ENCODE results near the gene SELENOI.
"Not testable (repeated sequence)": the region's sequence is repeated elsewhere in the genome, so short reads cannot be mapped to it uniquely, and the experiment has no call there.

The SELENOI gene

GRCh38 chr2:26359886-26360473 is 14.0 kb downstream of the SELENOI start:
- no peak for DNase-seq

GRCh38 chr2:26363323-26363722 is 17.4 kb downstream of the SELENOI start:
- DNase-seq = peak; percentile 38

DNA sequence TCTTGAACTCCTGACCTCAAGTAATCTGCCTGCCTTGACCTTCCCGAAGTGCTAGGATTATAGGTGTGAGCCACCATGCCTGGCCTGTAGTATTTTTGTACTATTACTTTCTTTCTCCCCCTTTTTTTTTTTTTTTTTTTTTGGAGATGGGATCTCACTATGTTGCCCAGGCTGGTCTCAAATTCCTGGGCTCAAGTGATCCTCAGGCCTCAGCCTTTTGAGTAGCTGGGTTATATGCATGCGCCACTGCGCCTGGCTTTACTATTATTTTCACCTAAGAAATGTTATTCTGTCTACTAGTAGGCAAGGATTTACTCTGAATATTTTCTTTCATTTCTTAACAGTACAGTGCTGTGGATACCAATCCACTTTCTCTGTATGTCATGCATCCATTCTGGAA is 18.0 kb downstream of the SELENOI start:
- DNase-seq = no peak

GRCh38 chr2:26364669-26365068 is 18.7 kb downstream of the SELENOI start:
- DNase-seq = no peak

DNA sequence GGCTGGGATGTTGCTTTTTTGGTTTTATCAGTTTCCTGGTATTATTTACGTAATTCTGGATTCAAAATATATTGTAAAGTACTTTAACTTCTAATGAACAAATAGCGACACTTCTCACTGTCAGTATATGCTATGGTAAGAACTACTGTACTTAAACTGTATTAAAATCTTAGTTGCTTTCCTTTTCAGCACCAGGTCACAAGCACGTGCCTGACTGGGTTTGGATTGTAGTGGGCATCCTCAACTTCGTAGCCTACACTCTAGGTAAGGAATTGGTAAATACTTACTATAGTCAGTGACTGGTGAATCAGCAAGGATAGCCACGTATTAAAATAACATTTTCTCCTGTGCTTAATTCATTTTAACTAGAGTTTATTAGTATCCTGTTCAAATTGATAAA is 21.0 kb downstream of the SELENOI start:
- DNase-seq = no peak

DNA sequence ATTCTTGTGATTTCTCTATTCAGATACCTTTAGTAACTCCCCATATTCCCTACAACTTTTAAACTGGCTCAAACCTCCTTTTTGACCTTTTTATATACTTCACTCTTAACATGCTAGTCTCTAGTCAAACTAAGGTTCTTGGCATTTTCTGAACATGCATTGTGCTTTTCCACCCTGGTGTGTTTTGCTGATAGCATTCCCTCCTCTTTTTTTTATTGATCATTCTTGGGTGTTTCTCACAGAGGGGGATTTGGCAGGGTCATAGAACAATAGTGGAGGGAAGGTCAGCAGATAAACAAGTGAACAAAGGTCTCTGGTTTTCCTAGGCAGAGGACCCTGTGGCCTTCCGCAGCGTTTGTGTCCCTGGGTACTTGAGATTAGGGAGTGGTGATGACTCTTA is 23.7 kb downstream of the SELENOI start:
- DNase-seq = not testable (repeated sequence)

DNA sequence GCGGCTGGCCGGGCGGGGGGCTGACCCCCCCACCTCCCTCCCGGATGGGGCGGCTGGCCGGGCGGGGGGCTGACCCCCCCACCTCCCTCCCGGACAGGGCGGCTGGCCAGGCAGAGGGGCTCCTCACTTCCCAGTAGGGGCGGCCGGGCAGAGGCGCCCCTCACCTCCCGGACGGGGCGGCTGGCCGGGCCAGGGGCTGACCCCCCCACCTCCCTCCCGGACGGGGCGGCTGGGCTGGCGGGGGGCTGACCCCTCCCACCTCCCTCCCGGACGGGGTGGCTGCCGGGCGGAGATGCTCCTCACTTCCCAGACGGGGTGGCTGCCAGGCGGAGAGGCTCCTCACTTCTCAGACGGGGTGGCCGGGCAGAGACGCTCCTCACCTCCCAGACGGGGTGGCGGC is 25.0 kb downstream of the SELENOI start:
- DNase-seq = not testable (repeated sequence)

- no peak for DNase-seq
These were observed 30.9 kb downstream of the SELENOI start for GRCh38 chr2:26376799-26377198.

GRCh38 chr2:26380281-26380680 is 34.3 kb downstream of the SELENOI start:
- DNase-seq = no peak

- no peak for DNase-seq
These were observed 36.6 kb downstream of the SELENOI start for GRCh38 chr2:26382564-26382963.

- no peak for DNase-seq
These were observed 38.2 kb downstream of the SELENOI start for GRCh38 chr2:26384183-26384582.

- DNase-seq = no peak
These were observed 38.7 kb downstream of the SELENOI start for GRCh38 chr2:26384597-26384996.

GRCh38 chr2:26387189-26387588 is 41.2 kb downstream of the SELENOI start:
- DNase-seq = no peak

- no peak for DNase-seq
These were observed 48.8 kb downstream of the SELENOI start for GRCh38 chr2:26394694-26395093.

DNA sequence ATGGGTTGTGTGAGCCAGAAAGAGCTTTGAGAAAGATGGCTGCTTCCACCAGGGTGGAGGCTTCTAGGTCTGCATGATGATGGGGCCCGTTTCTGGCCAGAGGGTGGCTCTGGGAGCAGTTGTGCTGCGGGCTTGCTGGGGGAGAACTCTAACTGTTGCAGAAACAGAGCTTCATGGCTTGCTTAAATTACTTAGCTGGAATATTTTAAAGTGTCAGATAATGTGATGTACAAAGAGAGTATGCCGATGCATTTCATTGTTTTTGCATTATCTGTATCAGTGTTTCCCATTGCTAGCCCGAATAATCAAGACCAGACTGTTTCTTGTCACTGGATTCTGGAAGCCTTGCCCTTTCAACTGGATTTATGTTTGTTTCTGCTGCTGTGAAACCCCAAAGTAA is 49.5 kb downstream of the SELENOI start:
- DNase-seq = no peak

- peak; percentile 54 for DNase-seq
These were observed 50.9 kb downstream of the SELENOI start for GRCh38 chr2:26396734-26397298.

DNA sequence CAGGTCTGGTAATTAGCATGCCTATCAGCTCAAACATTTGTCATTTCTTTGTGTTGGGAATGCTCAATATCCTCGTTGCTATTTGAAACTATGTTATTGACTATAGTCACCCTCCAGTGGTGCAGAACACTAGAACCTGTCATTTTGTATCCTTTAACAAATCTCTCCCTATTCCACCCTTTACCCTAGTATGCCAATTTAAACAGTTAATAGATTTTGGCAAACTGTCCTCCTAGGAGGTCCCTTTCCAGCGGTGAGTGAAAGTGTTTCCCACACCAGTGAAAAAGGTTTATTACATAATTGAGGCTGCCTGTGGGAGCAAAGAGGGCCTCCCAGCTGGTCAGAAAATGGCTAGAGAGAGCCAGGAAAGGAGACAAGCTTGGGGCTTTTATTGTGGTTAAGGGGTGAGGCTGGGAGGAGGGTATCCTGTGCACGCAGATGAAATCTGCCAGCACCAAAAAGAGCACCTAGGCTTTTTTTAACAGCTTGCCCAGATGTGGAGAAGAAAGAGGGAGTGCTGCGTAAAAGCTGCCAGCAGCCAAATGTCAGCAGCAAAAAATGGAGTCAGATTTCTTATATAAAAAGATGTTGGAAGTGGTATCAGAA is 53.9 kb downstream of the SELENOI start:
- no peak for DNase-seq

DNA sequence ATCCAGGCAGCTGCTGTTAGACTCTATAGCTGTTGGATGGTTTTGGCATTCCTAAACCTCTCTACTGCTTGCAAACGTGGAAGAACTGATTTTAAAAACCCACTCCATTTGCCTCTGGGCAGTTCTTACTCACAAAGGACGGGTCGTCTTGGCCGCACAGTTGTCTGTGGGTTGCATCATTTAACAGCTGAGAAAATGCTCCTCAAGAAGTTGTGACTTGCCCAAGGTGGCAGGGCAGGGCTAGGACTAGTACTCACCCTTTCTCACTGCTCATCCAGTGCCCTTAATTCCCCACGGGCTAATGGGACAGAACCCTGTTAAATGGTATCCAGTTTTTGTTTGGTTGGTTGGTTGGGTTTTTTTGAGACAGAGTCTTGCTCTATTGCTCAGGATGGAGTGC is 54.8 kb downstream of the SELENOI start:
- no peak for DNase-seq

GRCh38 chr2:26401739-26402541 is 56.0 kb downstream of the SELENOI start, which contains the start of gene DRC1:
TSS of gene DRC1 (plus strand) at chr2:26401920. CDS start at chr2:26401990, 70 bp downstream.
- DNase-seq = peak; percentile 58

GRCh38 chr2:26407526-26407925 is 61.6 kb downstream of the SELENOI start:
- DNase-seq = no peak

DNA sequence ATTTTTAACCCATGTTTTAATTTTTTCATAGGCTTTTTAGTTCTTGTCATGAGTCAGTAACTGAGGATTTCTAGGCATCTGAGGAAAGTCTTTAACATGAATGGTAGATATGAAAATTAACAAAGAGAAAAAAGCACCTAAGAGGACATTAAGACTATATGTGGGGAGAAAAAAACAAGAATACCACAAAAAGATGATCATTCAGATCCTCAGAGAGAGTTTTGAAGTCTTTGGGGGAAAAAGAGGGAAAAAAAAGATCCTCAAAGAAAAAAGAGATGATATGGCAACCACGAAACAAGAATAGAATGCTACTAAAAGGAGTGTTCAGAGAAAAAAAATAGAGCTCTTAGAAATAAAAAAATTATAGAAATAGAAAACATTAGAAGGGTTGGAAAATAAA is 63.8 kb downstream of the SELENOI start:
- DNase-seq = no peak

GRCh38 chr2:26410764-26411243 is 64.9 kb downstream of the SELENOI start:
- no peak for DNase-seq

GRCh38 chr2:26411419-26411818 is 65.5 kb downstream of the SELENOI start:
- no peak for DNase-seq

Data from activated CD4-positive, alpha-beta T cell treated with anti-CD3 and anti-CD28 coated beads, Interleukin-10, Interleukin-2, amounts not matched to agents 100 ng/mL and 50 ng/mL, durations not matched to agents 16 hours and 8 hours (primary cell).